ENCODE data around the gene CSNK2A1. TPM values are rescaled to one million over a fixed set of nuclear protein-coding genes. Genes with fewer than 3 reads are reported as not detected.

The CSNK2A1 gene
- 75.5 and 84.6 TPM in 2 replicates for total RNA-seq

DNA sequence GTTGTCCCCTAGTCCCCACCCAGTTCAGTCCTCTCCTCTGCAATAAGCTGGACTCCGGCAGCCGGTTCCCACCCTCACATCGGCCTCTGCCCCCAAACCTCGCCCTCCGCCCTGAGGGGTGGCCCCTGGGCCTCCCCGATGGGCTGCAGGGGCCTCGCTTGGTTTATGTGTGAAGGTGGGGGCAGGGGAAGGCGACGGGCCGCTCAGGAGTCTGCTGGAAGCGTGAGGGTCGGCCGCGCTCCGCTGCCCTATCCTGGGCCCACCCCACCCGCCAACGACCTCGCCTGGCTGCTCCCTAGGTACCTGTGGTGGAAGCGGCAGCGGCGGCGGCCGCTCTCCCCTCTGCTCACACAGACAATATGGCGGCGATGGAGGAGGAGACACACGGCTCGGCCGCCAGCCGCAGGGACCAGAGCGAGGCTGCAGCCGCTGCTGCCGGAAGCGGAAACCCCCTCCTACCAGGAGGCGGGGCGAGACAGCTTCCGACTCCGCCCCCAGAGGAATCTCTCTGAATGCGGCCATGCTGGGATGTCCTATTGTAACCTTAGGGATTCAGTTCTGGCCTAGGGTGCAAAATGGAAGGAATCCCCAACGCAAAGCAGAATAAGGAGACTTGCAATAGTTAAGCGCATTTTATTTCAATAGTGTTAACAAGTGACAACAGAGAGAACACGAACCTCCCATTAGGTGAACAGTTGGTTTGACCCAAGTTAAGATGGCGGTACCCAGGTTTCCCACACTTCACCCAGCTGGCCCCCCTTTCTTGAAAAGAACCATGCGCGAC, at the start of gene CSNK2A1:
Gene CSNK2A1 (minus strand): TSS at position 422 of the 784 bp plus-strand sequence. CDS start 35,239 bp downstream, outside the sequence.

DNA sequence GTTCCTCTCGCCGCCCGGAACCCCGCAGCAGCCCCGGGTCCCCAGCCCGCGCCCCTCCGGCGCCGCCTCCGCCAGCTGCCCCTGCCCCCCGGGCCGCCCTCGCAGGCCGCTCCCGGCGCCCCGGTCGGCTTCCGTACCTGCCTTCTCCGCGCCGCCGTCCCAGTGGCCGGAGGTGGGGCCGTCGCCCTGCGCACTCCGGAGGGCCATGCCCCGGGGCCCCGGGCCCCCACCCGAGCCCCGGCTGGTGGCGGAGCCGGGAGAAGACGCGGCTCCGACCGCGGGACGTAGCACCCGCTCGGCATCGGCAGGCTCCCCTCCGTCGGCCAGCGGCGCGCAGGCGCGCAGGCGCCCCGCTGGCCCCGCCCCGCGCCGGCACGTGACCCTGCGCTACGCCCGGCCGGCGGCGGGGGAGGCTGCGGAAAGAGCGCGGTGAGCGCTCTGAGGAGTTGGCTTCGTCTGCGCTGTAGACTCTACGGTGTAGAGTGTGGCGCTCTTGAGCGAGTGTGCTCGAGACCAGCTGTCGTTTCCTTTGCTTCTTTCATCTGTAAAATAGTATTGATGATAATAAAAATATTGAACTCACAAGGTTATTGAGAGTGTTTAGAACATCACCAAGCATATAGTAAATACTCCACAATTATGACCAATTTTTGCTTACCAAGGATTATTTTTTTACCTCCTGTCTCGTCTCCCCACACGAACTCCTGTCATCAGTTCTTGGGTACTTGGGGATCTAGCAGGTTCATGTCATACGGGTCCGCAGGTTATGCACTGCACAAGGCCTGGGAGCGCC, 81.2 kb downstream of the CSNK2A1 start, which contains the start of gene TBC1D20:
Gene TBC1D20 (minus strand): TSS at position 335 of the 793 bp plus-strand sequence. CDS start 128 bp downstream, at position 207.

Other genes with a start within 250 kb of the CSNK2A1 start
- gene ZCCHC3, start 246.2 kb downstream of the CSNK2A1 start, total RNA-seq, result 12.5 and 16.4 TPM in 2 replicates
- gene SOX12, start 218.2 kb downstream of the CSNK2A1 start, total RNA-seq, result 15.2 and 16.2 TPM in 2 replicates
- gene NRSN2, start 196.7 kb downstream of the CSNK2A1 start, total RNA-seq, result 38.8 and 54.0 TPM in 2 replicates
- 6.7 and 8.2 TPM in 2 replicates for gene TRIB3, start 163.0 kb downstream of the CSNK2A1 start, total RNA-seq
- 100 and 101 TPM in 2 replicates for gene RBCK1, start 135.5 kb downstream of the CSNK2A1 start, total RNA-seq
- 28.3 and 28.6 TPM in 2 replicates for gene TBC1D20, start 81.3 kb downstream of the CSNK2A1 start, total RNA-seq
- not detected in 2 replicates for gene TCF15, start 66.5 kb upstream of the CSNK2A1 start, total RNA-seq
- gene SRXN1, start 109.4 kb upstream of the CSNK2A1 start, total RNA-seq, result 47.5 and 53.8 TPM in 2 replicates
- not detected in 2 replicates for gene SCRT2, start 132.0 kb upstream of the CSNK2A1 start, total RNA-seq
- gene SLC52A3, start 224.7 kb upstream of the CSNK2A1 start, total RNA-seq, result not detected in 2 replicates

All from cardiac ventricle fibroblast (primary cell).